ENCODE measurements around the gene RYR2. TPM values are rescaled to one million over a fixed set of nuclear protein-coding genes. Genes with fewer than 3 reads are reported as not detected.
A peak's percentile ranks its signal among the peaks of the same experiment; 100 is the strongest.
"Not testable (repeated sequence)": the region's sequence is repeated elsewhere in the genome, so short reads cannot be mapped to it uniquely, and the experiment has no call there.

RYR2 gene
- total and polyA plus RNA-seq, 9 donors: 2.3 to 4.7 (median 3.3) TPM

DNA sequence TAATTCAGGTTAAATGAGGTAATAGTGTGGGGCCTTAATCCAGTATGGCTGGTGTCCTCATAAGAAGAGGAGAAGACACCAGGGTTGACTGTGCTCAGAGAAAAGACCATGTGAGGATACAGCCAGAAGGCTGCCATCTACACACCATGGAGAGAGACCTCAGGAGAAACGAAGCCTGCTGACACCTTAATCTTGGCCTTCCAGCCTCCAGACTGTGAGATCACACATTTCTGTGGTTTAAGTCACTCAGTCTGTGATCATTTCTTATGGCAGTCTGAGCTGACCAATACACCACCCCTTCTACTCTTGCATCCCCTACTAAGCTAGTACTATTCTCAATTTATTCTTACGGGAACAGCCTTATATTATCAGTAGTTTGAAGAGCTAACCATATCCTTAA is 538.7 kb downstream of the RYR2 start:
- H3K36me3 ChIP-seq (ENCODE audit: control insufficient read depth, insufficient read depth, low read length): no peaks in the 10 kb centered on the region
- no peaks in the 10 kb centered on the region for H3K27me3 ChIP-seq (ENCODE audit: control insufficient read depth, insufficient read depth, low read length)
- H3K4me1 ChIP-seq (ENCODE audit: control insufficient read depth, insufficient read depth, low read length): no peaks in the 10 kb centered on the region
- H3K27ac ChIP-seq (ENCODE audit: low read length): no peak overlapping the region
- no peak for DNase-seq
- H3K4me3 ChIP-seq (ENCODE audit: low read length): no peak overlapping the region
- WGBS (ENCODE audit: insufficient coverage): no CpG with 5 or more reads among the region's 2 CpGs
- peaks cover 12% of the 10 kb centered on the region for H3K9me3 ChIP-seq (replicated peaks; ENCODE audit: control insufficient read depth, low read depth, low read length)

DNA sequence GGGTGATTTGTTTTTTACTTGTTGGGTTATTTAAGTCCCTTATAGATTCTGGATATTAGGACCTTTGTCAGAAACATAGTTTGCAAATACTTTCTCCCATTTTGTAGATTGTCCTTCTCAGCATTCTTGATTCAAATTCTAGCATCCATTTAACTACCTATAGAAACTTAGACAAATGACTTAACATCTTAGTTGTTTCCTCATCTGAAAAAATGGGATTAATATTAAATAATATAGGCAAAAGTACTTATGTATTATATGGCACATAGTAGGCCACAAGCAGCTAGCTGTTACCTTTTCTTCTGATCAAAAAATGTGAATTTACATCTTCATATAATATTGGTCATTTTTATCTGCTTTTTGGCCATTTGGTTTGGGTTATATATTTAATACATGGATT is 541.3 kb downstream of the RYR2 start:
- H3K36me3 ChIP-seq (ENCODE audit: control insufficient read depth, insufficient read depth, low read length): no peaks in the 10 kb centered on the region
- no peak overlapping the region for H3K27ac ChIP-seq (ENCODE audit: low read length)
- no peak for DNase-seq
- no peaks in the 10 kb centered on the region for H3K4me1 ChIP-seq (ENCODE audit: control insufficient read depth, insufficient read depth, low read length)
- H3K4me3 ChIP-seq (ENCODE audit: low read length): no peak overlapping the region
- H3K9me3 ChIP-seq (replicated peaks; ENCODE audit: control insufficient read depth, low read depth, low read length): peaks cover 9% of the 10 kb centered on the region
- no peaks in the 10 kb centered on the region for H3K27me3 ChIP-seq (ENCODE audit: control insufficient read depth, insufficient read depth, low read length)

DNA sequence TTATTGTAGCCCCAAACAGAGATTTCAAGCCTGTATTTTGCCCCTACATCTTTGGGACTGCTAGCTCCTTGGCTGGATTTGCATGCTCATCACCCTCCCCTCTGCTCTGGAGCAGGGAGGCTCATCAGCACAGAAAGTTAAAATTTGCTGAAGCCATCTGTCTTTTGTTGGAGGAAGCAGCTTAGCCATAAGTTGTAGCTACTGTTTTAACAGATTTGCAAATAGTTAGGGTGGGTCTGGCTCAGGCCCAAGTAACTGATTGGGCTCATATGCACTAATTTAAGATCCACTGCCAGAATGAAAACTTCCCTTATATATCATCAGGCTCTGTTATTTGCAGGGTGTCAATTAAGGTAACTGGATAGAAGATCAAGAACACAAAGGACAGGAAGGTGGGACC is 541.8 kb downstream of the RYR2 start:
- no peaks in the 10 kb centered on the region for H3K27me3 ChIP-seq (ENCODE audit: control insufficient read depth, insufficient read depth, low read length)
- DNase-seq: no peak
- H3K27ac ChIP-seq (ENCODE audit: low read length): no peak overlapping the region
- H3K4me1 ChIP-seq (ENCODE audit: control insufficient read depth, insufficient read depth, low read length): no peaks in the 10 kb centered on the region
- no peaks in the 10 kb centered on the region for H3K36me3 ChIP-seq (ENCODE audit: control insufficient read depth, insufficient read depth, low read length)
- peaks cover 6% of the 10 kb centered on the region for H3K9me3 ChIP-seq (replicated peaks; ENCODE audit: control insufficient read depth, low read depth, low read length)
- no peak overlapping the region for H3K4me3 ChIP-seq (ENCODE audit: low read length)

DNA sequence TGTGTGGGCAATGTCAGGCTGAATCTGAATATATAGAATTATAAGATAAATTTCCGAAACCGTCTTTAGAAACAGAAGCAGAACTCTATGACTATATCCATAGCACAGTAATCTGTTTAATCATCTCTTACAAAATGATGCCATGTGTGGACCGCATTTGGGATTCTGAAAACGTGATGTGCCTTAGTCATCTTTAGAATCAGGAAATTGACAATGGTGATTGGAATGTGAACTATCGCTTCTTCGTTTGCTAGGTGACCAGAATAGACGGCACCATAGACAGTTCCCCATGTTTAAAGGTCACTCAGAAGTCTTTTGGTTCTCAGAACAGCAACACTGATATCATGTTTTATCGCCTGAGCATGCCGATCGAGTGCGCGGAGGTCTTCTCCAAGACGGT is 548.4 kb downstream of the RYR2 start:
- Histone ChIP-seq H3K4me1 (ENCODE audit: control insufficient read depth, insufficient read depth, low read length) (no peaks in the 10 kb centered on the region), H3K36me3 (ENCODE audit: control insufficient read depth, insufficient read depth, low read length) (no peaks in the 10 kb centered on the region), H3K9me3 (replicated peaks; ENCODE audit: control insufficient read depth, low read depth, low read length) (no peaks in the 10 kb centered on the region), H3K4me3 (ENCODE audit: low read length) (no peak overlapping the region), H3K27me3 (ENCODE audit: control insufficient read depth, insufficient read depth, low read length) (no peaks in the 10 kb centered on the region), H3K27ac (ENCODE audit: low read length) (no peak overlapping the region)
- 93% methylated on average over 7 of the region's 13 CpGs for WGBS (ENCODE audit: insufficient coverage)
- DNase-seq: no peak

DNA sequence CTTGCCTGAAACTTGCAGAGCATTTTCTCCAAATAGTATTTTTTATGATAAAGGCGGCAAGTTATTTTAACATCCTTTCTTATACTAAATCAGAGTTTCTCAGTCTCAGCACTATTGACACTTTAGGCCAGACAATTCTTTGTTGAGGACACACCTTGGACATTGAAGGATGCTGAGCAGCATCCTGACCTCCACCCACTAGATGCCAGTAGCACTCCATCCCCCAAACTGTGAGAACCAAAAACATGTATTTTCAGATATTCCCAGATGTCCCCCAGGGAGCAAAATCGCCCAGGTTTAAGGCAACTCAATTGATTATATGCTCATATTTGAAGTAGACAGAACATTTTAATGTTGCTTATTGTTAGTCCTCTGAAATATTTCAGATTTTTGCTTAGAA is 549.4 kb downstream of the RYR2 start:
- Histone ChIP-seq H3K4me1 (ENCODE audit: control insufficient read depth, insufficient read depth, low read length) (no peaks in the 10 kb centered on the region), H3K9me3 (replicated peaks; ENCODE audit: control insufficient read depth, low read depth, low read length) (peaks cover 2% of the 10 kb centered on the region), H3K4me3 (ENCODE audit: low read length) (no peak overlapping the region), H3K27ac (ENCODE audit: low read length) (no peak overlapping the region), H3K27me3 (ENCODE audit: control insufficient read depth, insufficient read depth, low read length) (no peaks in the 10 kb centered on the region), H3K36me3 (ENCODE audit: control insufficient read depth, insufficient read depth, low read length) (no peaks in the 10 kb centered on the region)
- no CpG with 5 or more reads among the region's 2 CpGs for WGBS (ENCODE audit: insufficient coverage)
- DNase-seq: no peak

DNA sequence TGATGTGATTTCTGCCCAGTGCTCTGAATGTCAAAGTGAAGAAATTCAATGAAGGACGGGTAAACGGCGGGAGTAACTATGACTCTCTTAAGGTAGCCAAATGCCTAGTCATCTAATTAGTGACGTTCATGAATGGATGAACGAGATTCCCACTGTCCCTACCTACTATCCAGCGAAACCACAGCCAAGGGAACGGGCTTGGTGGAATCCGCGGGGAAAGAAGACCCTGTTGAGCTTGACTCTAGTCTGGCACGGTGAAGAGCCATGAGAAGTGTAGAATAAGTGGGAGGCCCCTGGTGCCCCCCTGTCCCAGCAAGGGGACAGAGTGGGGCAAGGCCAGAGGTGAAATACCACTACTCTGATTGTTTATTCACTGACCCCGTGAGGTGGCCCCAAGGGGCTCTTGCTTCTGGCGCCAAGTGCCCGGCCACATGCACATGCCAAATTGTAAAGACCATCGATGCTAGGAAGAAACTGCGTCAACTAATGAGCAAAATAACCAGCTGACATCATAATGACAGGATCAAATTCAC is 561.1 kb downstream of the RYR2 start:
- H3K4me1 ChIP-seq (ENCODE audit: control insufficient read depth, insufficient read depth, low read length); H3K27ac ChIP-seq (ENCODE audit: low read length); H3K36me3 ChIP-seq (ENCODE audit: control insufficient read depth, insufficient read depth, low read length); H3K27me3 ChIP-seq (ENCODE audit: control insufficient read depth, insufficient read depth, low read length); H3K4me3 ChIP-seq (ENCODE audit: low read length); H3K9me3 ChIP-seq (replicated peaks; ENCODE audit: control insufficient read depth, low read depth, low read length): not testable (repeated sequence)
- DNase-seq: peak; percentile 48
- 100% methylated on average over 4 of the region's 15 CpGs for WGBS (ENCODE audit: insufficient coverage)

DNA sequence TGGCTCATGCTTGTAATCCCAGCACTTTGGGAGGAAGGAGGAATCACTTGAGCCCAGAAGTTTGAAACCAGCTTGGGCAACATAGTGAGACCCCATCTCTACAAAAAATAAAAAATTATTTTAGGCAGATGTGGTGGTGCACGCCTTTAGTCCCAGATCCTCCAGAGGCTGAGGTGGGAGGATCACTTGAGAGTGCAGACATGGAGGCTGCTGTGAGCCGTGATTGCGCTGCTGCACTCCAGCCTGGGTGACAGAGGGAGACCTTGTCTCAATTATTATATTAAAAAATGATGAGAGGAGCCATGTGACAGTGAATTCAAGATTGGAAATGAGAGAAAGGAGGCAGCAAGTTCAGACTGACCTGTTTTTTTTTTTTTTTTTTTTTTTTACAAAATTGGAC is 566.4 kb downstream of the RYR2 start:
- no CpG with 5 or more reads among the region's 3 CpGs for WGBS (ENCODE audit: insufficient coverage)
- Histone ChIP-seq H3K4me3 (ENCODE audit: low read length) (no peak overlapping the region), H3K9me3 (replicated peaks; ENCODE audit: control insufficient read depth, low read depth, low read length) (no peaks in the 10 kb centered on the region), H3K27ac (ENCODE audit: low read length) (no peak overlapping the region), H3K27me3 (ENCODE audit: control insufficient read depth, insufficient read depth, low read length) (no peaks in the 10 kb centered on the region), H3K36me3 (ENCODE audit: control insufficient read depth, insufficient read depth, low read length) (no peaks in the 10 kb centered on the region), H3K4me1 (ENCODE audit: control insufficient read depth, insufficient read depth, low read length) (no peaks in the 10 kb centered on the region)
- no peak for DNase-seq

DNA sequence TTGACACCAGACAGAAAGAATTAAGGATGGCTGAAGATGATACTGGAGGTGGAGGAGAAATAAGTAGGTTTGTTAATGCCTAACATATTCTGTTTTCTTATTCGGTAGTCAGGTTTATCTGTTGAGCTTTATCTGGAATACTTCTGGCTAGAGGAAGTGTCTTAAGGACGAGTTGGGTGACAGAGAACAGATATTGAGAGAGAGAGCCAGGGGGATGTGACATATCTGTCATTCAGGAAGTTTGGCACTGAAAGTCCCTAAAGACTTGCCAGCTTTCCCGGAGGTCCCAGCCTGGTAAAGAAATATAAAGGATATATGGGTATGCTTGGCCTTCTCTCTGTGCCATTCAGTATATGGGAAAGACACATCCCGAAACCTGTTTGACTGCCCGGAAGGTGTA is 568.2 kb downstream of the RYR2 start:
- Histone ChIP-seq H3K4me1 (ENCODE audit: control insufficient read depth, insufficient read depth, low read length) (no peaks in the 10 kb centered on the region), H3K36me3 (ENCODE audit: control insufficient read depth, insufficient read depth, low read length) (no peaks in the 10 kb centered on the region), H3K27ac (ENCODE audit: low read length) (no peak overlapping the region), H3K9me3 (replicated peaks; ENCODE audit: control insufficient read depth, low read depth, low read length) (no peaks in the 10 kb centered on the region), H3K4me3 (ENCODE audit: low read length) (no peak overlapping the region), H3K27me3 (ENCODE audit: control insufficient read depth, insufficient read depth, low read length) (no peaks in the 10 kb centered on the region)
- DNase-seq: no peak
- WGBS (ENCODE audit: insufficient coverage): 73% methylated on average over 2 of the region's 5 CpGs

DNA sequence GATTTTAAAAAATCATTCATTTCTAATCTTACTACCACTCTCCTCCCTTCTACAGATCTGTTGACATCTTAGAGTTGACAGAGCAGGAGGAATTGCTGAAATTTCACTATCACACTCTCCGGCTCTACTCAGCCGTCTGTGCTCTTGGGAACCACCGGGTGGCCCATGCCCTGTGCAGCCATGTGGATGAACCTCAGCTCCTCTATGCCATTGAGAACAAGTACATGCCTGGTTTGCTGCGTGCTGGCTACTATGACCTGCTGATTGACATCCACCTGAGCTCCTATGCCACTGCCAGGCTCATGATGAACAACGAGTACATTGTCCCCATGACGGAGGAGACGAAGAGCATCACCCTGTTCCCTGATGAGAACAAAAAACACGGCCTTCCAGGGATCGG is 572.0 kb downstream of the RYR2 start:
- H3K27me3 ChIP-seq (ENCODE audit: control insufficient read depth, insufficient read depth, low read length): no peaks in the 10 kb centered on the region
- no peaks in the 10 kb centered on the region for H3K36me3 ChIP-seq (ENCODE audit: control insufficient read depth, insufficient read depth, low read length)
- H3K9me3 ChIP-seq (replicated peaks; ENCODE audit: control insufficient read depth, low read depth, low read length): peaks cover 4% of the 10 kb centered on the region
- H3K27ac ChIP-seq (ENCODE audit: low read length): no peak overlapping the region
- WGBS (ENCODE audit: insufficient coverage): 84% methylated on average over 7 of the region's 9 CpGs
- DNase-seq: no peak
- no peaks in the 10 kb centered on the region for H3K4me1 ChIP-seq (ENCODE audit: control insufficient read depth, insufficient read depth, low read length)
- H3K4me3 ChIP-seq (ENCODE audit: low read length): no peak overlapping the region

DNA sequence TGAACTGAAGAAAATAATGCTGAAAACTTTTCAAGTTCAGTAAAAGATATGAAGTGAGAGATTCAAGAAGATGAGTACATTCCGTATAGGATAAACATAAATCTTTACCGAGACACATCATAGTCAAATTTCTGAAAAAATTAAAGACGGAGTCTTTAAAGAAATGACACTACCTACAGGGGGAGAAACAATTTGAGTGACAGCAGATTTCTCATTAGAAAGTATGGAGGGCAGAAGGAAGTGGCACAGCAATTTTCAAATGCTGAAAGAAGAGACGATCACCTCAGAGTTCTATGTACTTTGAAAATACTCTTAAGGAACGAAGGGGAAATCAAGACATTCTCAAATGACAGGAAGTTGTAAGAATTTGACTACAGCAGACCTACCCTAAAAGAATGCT is 577.6 kb downstream of the RYR2 start:
- no peaks in the 10 kb centered on the region for H3K27me3 ChIP-seq (ENCODE audit: control insufficient read depth, insufficient read depth, low read length)
- H3K9me3 ChIP-seq (replicated peaks; ENCODE audit: control insufficient read depth, low read depth, low read length): peaks cover 4% of the 10 kb centered on the region
- H3K36me3 ChIP-seq (ENCODE audit: control insufficient read depth, insufficient read depth, low read length): no peaks in the 10 kb centered on the region
- WGBS (ENCODE audit: insufficient coverage): no CpG with 5 or more reads among the region's 5 CpGs
- no peak overlapping the region for H3K4me3 ChIP-seq (ENCODE audit: low read length)
- no peak overlapping the region for H3K27ac ChIP-seq (ENCODE audit: low read length)
- DNase-seq: no peak
- H3K4me1 ChIP-seq (ENCODE audit: control insufficient read depth, insufficient read depth, low read length): no peaks in the 10 kb centered on the region

DNA sequence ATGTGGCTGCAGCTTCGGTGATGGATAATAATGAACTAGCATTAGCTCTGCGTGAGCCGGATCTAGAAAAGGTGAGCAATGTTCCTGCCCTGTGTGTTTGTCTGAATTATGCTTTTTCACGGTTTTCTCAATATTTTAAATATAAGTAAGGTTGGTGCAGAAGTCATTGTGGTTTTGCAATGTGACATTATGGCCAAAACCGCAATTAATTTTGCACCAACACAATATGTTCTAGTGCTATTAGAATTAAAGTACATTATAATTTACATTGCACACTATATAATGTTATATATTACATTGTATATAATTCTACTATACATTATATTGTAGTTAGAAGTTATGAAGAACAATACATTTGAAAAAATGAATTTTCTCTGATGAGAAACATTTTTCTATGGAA is 592.9 kb downstream of the RYR2 start:
- no peak for DNase-seq
- Histone ChIP-seq H3K4me1 (ENCODE audit: control insufficient read depth, insufficient read depth, low read length) (no peaks in the 10 kb centered on the region), H3K27me3 (ENCODE audit: control insufficient read depth, insufficient read depth, low read length) (no peaks in the 10 kb centered on the region), H3K27ac (ENCODE audit: low read length) (no peak overlapping the region), H3K36me3 (ENCODE audit: control insufficient read depth, insufficient read depth, low read length) (no peaks in the 10 kb centered on the region), H3K9me3 (replicated peaks; ENCODE audit: control insufficient read depth, low read depth, low read length) (no peaks in the 10 kb centered on the region), H3K4me3 (ENCODE audit: low read length) (no peak overlapping the region)
- WGBS (ENCODE audit: insufficient coverage): no CpG with 5 or more reads among the region's 5 CpGs
